HG03571 (cell line): ENCODE data around the gene ODAD3.
"Not testable (repeated sequence)": the region's sequence is repeated elsewhere in the genome, so short reads cannot be mapped to it uniquely, and the experiment has no call there.

Experiments
- ATAC-seq: cut with Tn5 transposase; IDR thresholded peaks from one replicate; pipeline ENCODE4 v1.9.1; 2021; ENCODE audit not compliant: unreplicated experiment

Gene ODAD3

GRCh38 chr19:11444059-11444458, 9.1 kb upstream of the ODAD3 start:
- no peak for ATAC-seq

- ATAC-seq, result no peak
Observed at GRCh38 chr19:11437955-11438354, 3.0 kb upstream of the ODAD3 start.

GRCh38 chr19:11435833-11436313, 952 bp upstream of the ODAD3 start:
- no peak for ATAC-seq

DNA sequence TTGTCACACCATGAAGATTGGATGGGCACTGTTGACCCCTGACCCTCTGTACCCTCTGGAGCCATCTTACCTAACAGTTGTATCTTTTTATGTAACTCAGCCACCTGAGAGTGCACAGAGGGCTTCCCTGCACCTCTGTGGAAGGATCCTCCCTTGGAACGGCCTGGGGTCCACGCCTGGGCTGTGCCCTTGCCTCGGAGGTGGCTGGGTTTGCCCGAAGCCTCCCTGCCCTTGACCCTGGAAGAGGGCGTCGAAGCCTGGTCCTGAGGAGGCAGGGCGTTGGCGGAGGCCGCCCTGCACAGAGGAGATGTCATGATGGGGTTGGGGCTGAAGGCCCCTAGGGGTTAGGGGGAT, 241 bp downstream of the ODAD3 start:
- ATAC-seq, result no peak

DNA sequence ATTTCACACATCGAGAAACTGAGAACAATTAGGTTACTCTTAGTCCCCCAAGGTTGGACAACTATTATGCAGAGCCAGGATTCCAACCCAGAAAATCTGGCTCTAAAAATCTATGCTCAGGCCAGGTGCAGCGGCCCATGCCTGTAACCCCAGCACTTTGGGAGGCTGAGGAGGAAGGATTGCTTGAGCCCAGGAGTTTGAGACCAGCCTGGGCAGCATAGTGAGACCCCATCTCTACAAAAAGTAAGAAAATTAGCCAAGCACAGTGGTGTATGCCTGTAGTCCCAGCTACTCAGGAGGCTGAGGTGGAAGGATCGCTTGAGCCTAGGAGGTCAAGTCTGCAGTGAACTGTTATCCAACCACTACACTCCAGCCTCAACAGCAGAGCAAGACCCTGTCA, 1.4 kb downstream of the ODAD3 start:
- not testable (repeated sequence) for ATAC-seq

DNA sequence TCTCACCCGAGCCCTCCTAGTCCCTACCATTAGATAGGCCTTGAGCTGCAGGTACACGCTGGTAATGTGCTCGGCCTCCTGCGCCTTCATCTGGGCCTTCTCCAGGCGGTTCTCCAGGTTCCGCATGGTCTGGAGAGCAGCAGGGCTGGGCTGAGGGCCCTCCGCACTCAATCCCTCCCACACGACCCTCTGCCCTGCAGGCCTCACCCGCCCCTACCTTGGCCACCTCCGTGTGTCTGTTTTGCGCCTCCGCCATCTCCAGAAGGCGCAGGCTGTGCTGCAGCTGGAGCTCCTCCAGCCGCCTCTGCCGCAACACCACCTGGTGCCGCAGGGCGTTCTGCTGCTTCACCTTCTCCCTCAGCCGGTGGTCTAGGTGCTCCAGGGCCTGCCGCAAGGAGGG, 8.3 kb downstream of the ODAD3 start:
- no peak for ATAC-seq

- ATAC-seq, result no peak
Observed at GRCh38 chr19:11425719-11426457, 9.0 kb downstream of the ODAD3 start.

DNA sequence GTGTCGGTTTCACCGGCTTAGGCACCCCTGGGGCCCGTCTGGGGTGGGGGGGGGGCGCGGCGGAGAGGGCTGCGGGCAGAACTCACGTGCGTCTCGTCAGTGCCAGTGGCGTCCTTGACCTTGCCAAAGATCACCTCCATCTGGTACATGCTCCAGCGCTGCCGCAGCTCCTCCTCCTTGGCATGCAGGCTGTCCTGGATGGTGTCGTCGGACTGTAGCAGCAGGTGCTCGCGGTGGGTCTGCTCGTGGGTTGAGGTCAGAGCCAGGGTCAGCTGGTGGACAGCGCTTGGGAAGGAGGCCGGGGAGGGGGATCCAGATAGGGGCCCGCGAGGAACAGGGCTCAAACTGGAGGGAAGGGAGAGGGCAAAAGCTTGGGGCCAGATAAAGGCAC, 11.1 kb downstream of the ODAD3 start:
- ATAC-seq, result no peak

- ATAC-seq, result no peak
Observed at GRCh38 chr19:11423164-11423790, 11.6 kb downstream of the ODAD3 start.

DNA sequence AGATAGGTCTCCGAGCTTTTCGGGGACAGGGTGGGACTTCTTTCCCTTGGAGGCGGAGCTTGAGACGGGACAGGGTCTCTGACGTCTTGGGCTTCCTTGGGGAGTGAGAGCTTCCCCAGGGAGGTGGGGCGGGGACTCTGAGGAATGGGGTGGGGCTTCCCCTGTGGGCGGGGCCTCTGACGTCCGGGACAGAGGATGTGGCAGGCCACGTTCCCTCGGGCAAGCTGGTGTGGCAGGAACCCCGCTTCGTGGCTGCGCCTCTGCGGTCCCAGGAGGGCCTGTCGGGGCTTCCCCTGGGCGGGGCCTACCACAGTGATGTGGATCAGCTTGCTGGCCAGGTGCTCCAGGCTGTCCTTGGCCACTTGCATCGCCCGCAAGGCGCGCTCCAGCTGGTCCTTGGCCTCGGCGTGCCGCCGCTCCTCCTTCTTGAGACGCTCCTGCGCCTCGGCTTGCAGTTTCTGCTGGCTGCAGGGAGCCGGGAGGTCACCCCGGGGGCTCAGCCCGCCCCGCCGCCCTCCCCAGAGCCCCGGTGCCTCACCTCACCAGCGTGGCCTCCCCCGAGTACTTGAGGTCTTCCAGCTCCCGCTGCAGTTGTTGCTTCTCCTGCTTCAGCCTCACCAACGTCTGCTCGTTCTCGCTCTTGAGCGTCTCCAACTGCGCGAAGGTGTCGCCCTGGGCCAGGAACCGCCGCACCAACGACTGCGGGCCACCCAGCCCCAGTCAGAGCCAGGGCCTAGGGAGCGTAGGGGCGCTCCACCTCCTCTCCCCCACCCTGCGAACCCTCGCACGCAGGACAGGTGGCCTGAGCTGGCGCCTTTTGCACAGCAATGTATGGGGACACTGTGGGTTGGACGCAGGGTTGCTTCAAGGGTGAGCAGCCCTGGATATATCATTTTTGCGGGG, 12.5 kb downstream of the ODAD3 start:
- ATAC-seq, result no peak

- ATAC-seq, result no peak
Observed at GRCh38 chr19:11421371-11422098, 13.4 kb downstream of the ODAD3 start.

DNA sequence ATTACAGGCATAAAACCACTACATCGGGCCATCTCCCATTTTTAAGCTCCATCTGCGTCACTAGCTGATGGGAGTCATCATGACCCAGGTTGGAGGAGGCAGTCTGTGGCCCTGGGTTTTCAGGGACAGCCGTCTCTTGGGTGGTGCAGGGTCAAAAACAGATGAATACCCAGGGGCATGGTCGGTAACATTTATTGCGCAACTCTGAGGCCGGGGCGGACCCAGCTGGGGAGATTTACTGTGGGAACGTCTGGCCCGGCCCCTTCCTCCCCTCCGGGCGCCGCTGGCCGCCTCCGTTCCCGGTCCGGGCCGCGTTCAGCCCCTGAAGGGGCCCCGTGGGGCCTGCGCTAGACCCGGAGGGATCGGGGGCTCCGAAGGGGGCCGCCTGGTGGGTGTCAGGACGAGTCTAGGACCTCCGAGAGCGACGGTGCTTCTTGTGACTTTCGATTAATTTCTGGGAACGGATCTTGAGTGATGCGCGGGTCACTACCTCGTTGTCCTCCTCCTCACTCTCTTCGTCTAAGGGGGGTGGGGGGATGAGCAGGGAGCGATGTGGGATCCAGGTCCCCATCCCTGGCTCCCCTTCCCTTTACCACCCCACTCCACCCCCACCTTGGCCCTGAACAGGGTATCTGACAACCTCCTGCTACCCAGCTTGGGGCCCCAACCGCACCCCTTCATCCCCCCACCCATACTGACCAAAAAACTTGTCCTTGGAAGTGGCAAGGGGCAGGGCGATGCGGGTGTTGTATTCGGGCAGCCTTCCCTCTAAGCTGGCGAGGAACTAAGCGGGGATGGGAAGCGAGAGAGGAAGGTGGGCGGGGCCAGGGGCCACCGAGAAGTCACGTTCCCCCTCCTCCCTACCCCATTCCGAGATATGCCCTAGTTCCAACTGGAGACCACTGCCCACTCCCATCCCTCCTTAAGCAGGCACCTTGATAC, 14.2 kb downstream of the ODAD3 start:
- no peak for ATAC-seq

GRCh38 chr19:11418549-11419506, 16.1 kb downstream of the ODAD3 start, which contains the start of gene RGL3:
Gene RGL3, minus strand, starts transcription at chr19:11419314. Its CDS starts 36 bp downstream, at chr19:11419278.
- ATAC-seq, result no peak

GRCh38 chr19:11418094-11418548, 16.8 kb downstream of the ODAD3 start:
- ATAC-seq, result no peak

GRCh38 chr19:11416346-11417052, 18.4 kb downstream of the ODAD3 start:
- no peak for ATAC-seq

DNA sequence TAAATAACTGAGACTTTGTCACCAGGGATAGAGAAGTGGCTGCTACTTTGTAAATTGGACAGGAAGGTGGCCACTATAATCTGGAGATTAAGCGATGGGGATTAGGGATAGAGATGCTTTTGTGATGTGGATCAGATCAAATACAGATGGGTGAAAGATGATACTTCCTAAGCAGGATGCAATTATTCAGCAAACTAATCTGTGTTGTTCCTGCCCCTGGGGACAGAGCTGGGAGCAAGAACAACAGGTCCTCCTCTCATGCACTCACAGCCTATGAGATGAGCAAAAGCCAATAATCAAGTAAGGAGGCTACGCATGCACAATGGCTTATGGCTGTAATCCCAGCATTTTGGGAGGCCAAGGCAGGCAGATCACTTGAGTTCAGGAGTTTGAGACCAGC, 20.4 kb downstream of the ODAD3 start:
- ATAC-seq, result no peak

DNA sequence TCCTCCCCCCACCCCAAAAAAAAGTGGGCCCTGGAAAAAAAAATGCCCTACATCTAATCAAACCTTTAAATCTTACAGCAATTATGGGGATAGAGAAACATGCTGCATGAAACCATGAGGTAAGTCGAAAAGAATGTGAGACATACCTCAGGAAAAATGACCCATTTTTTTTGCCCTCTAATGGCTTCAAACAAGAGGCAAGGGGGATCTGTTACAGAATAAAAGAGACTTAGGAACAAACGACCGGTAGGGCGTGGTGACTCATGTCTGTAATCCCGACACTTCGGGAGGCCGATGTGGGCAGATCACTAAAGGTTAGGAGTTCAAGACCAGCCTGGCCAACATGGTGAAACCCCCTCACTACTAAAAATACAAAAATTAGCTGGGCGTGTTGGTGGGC, 24.2 kb downstream of the ODAD3 start:
- ATAC-seq, result no peak

- ATAC-seq, result no peak
Observed at GRCh38 chr19:11408591-11408990, 26.3 kb downstream of the ODAD3 start.
